ENCODE results near the gene TMEM266. TPM values are rescaled to one million over a fixed set of nuclear protein-coding genes. Genes with fewer than 3 reads are reported as not detected.

The TMEM266 gene
- total RNA-seq, 2 experiments from 2014 or later: not detected

- H3K4me1 Mint-ChIP-seq (ENCODE audit: low read depth): peaks cover 3% of the 10 kb centered on the region
- ATAC-seq: no peak
- no peaks in the 10 kb centered on the region for H3K27me3 Mint-ChIP-seq (ENCODE audit: low read depth)
- CTCF ChIA-PET: interaction anchor here (3.3 kb wide), 1 partner anchor 17 kb away, joined by 14 read pairs; no protein-coding TSS in a partner anchor
- no peaks in the 10 kb centered on the region for H3K36me3 Mint-ChIP-seq (ENCODE audit: low read depth)
- no peak overlapping the region for H3K27ac Mint-ChIP-seq
- H3K4me3 Mint-ChIP-seq: no peak overlapping the region
- no peaks in the 10 kb centered on the region for H3K9me3 Mint-ChIP-seq (ENCODE audit: insufficient read depth)
- no peak for DNase-seq
- POLR2A ChIA-PET: no interaction called here
These were observed 95.9 kb downstream of the TMEM266 start for GRCh38 chr15:76155731-76156130.

GRCh38 chr15:76158226-76158625 lies 98.4 kb downstream of the TMEM266 start:
- Mint-ChIP-seq H3K27ac (no peak overlapping the region), H3K4me1 (ENCODE audit: low read depth) (no peaks in the 10 kb centered on the region), H3K4me3 (no peak overlapping the region), H3K36me3 (ENCODE audit: low read depth) (no peaks in the 10 kb centered on the region), H3K9me3 (ENCODE audit: insufficient read depth) (no peaks in the 10 kb centered on the region), H3K27me3 (ENCODE audit: low read depth) (no peaks in the 10 kb centered on the region)
- ATAC-seq (no peak), DNase-seq (no peak)
- CTCF ChIA-PET: no interaction called here
- POLR2A ChIA-PET: interaction anchor here (1.7 kb wide), 1 partner anchor 8 kb away, joined by 3 read pairs; no protein-coding TSS in a partner anchor

- no peaks in the 10 kb centered on the region for H3K9me3 Mint-ChIP-seq (ENCODE audit: insufficient read depth)
- CTCF ChIA-PET: no interaction called here
- POLR2A ChIA-PET: interaction anchor here (1.7 kb wide), 1 partner anchor 9 kb away, joined by 3 read pairs; no protein-coding TSS in a partner anchor
- ATAC-seq: no peak
- H3K27ac Mint-ChIP-seq: no peak overlapping the region
- no peak overlapping the region for H3K4me3 Mint-ChIP-seq
- no peaks in the 10 kb centered on the region for H3K4me1 Mint-ChIP-seq (ENCODE audit: low read depth)
- H3K36me3 Mint-ChIP-seq (ENCODE audit: low read depth): no peaks in the 10 kb centered on the region
- no peaks in the 10 kb centered on the region for H3K27me3 Mint-ChIP-seq (ENCODE audit: low read depth)
- no peak for DNase-seq
These were observed 99.0 kb downstream of the TMEM266 start for GRCh38 chr15:76158815-76159214.

DNA sequence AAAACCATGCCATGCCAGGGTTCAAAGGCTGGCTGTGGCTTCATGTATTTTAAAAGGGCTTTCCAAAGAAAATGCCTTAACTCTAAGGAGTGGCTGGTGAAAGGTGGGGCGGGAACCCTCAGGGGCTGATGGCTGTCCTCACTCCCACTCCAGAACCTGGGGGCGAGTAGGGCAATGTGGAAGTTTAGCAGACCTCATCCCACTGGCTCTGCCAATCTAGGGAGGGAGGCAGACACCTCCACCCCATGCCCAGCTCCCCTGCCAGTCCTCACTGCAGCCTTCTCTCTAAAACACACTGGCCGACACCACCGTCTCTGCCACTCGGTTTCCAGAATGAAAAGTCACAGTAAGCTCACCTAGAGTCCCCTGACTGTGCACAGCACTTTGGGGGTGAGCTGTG lies 99.5 kb downstream of the TMEM266 start:
- no peak overlapping the region for H3K27ac Mint-ChIP-seq
- ChIA-PET CTCF (no interaction called here), POLR2A (interaction anchor here (1.7 kb wide), 1 partner anchor 9 kb away, joined by 3 read pairs; no protein-coding TSS in a partner anchor)
- ATAC-seq (no peak), DNase-seq (no peak)
- H3K4me1 Mint-ChIP-seq (ENCODE audit: low read depth): no peaks in the 10 kb centered on the region
- H3K9me3 Mint-ChIP-seq (ENCODE audit: insufficient read depth): no peaks in the 10 kb centered on the region
- H3K4me3 Mint-ChIP-seq: no peak overlapping the region
- H3K27me3 Mint-ChIP-seq (ENCODE audit: low read depth): no peaks in the 10 kb centered on the region
- H3K36me3 Mint-ChIP-seq (ENCODE audit: low read depth): no peaks in the 10 kb centered on the region

- Mint-ChIP-seq H3K4me3 (no peak overlapping the region), H3K27ac (no peak overlapping the region), H3K27me3 (ENCODE audit: low read depth) (no peaks in the 10 kb centered on the region), H3K4me1 (ENCODE audit: low read depth) (no peaks in the 10 kb centered on the region), H3K9me3 (ENCODE audit: insufficient read depth) (no peaks in the 10 kb centered on the region), H3K36me3 (ENCODE audit: low read depth) (no peaks in the 10 kb centered on the region)
- no peak for ATAC-seq
- ChIA-PET CTCF (no interaction called here), POLR2A (no interaction called here)
- DNase-seq: no peak
These were observed 100.8 kb downstream of the TMEM266 start for GRCh38 chr15:76160426-76161152.

DNA sequence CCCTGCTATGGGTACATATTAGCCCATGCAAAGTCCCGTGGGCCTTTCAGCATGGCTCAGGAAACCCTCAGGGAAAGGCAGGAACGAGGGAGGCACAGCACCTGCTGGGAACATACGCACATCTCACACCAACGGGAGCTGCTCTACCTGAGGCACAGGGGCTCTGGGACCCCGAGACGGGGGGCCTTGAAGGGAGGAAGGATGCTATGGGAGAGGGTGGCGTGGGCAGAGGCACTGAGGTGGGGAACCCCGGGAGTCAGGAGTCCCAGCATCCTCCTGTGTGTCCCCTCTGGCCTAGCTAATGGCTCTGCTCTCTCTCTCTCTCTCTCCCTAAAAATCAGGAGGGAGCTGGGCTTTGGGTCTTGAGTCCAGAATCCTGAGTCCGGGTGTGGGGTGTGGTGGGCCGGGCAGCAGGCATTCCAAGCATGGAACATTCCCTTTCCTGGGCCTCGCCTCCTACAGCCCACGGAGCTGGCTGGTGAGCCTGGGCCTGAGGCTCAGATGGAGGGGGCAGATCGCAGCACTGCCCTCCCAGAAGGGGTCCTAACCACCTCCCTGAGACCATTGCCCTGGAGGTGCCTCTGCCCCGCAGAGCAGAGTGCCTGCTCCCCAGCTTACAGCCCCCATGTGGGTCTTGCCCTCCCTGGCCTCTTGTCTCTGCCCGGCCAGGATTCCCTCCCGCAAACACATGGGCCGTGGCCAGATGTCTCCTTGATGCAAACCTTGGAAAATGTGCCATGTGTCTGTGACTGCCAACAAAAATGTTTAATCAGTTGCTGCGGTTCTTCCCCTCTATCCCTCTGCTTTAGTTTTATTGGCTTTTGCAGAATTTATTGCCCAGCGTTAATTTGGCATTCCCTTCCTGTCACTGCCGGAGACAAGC lies 101.6 kb downstream of the TMEM266 start:
- H3K27ac Mint-ChIP-seq: no peak overlapping the region

DNA sequence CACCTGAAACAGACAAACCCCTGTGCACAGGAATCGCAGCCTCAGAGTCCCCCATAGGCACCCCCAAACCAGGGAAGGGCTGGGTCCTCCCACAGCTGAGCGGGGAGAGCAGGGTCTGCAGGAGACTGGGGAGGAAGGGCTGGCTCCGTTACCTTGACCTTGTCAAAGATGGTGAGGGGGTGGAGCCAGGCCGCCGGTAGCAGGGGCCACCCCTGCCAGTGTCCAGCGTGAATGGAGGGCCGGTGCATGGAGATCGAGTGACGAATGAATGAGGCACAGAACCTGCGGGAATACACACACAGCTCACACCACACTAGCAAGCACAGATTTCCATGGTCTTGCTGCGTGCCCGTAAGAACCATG lies 102.2 kb downstream of the TMEM266 start:
- Mint-ChIP-seq H3K9me3 (ENCODE audit: insufficient read depth) (no peaks in the 10 kb centered on the region), H3K36me3 (ENCODE audit: low read depth) (no peaks in the 10 kb centered on the region), H3K27ac (no peak overlapping the region), H3K4me3 (no peak overlapping the region), H3K4me1 (ENCODE audit: low read depth) (no peaks in the 10 kb centered on the region), H3K27me3 (ENCODE audit: low read depth) (no peaks in the 10 kb centered on the region)
- ChIA-PET CTCF (no interaction called here), POLR2A (no interaction called here)
- no peak for DNase-seq
- no peak for ATAC-seq

More for the DNA sequence above, 101.6 kb downstream of the TMEM266 start:
- ATAC-seq (no peak), DNase-seq (no peak)
- Mint-ChIP-seq H3K27me3 (ENCODE audit: low read depth) (no peaks in the 10 kb centered on the region), H3K36me3 (ENCODE audit: low read depth) (no peaks in the 10 kb centered on the region), H3K4me1 (ENCODE audit: low read depth) (no peaks in the 10 kb centered on the region), H3K9me3 (ENCODE audit: insufficient read depth) (no peaks in the 10 kb centered on the region), H3K4me3 (no peak overlapping the region)
- POLR2A ChIA-PET: no interaction called here
- CTCF ChIA-PET: no interaction called here

DNA sequence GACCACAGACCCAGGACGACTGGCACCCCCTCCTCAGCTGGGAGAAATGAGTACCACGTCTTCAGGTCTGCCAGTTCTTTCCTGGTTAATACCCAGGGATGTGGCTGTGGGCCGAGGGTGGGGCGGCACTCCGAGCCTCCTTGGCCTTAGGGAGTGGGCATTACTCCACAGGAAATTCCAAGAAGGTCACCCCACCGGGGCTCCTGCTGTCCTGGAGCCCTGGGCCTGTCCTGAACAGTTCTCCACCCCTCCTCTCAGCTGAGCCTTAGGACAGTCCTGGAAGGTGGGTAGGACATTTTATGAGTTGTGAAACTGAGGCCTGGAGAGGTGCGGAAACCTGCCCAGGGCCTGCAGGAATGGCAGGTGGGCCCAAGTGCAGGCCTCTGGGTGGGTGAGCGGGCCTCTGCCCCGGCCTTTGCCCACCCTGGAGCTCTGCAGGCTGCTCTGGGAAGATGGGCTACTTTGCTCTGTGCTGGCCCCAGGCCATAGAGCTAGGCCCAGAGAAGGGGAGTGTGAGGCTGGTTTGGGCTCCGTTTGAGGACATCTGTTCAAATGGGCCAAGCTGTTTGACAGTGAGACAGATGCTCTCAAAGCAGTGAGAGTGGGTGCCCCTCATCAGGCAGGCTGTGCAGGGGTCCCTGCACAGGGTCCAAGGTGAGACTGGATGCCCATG lies 103.1 kb downstream of the TMEM266 start:
- Mint-ChIP-seq H3K9me3 (ENCODE audit: insufficient read depth) (no peaks in the 10 kb centered on the region), H3K27ac (no peak overlapping the region), H3K4me3 (no peak overlapping the region), H3K36me3 (ENCODE audit: low read depth) (no peaks in the 10 kb centered on the region), H3K27me3 (ENCODE audit: low read depth) (no peaks in the 10 kb centered on the region), H3K4me1 (ENCODE audit: low read depth) (no peaks in the 10 kb centered on the region)
- DNase-seq (no peak), ATAC-seq (no peak)
- POLR2A ChIA-PET: no interaction called here
- CTCF ChIA-PET: interaction anchor here (3.4 kb wide), 1 partner anchor 12 kb away, joined by 15 read pairs; no protein-coding TSS in a partner anchor

GRCh38 chr15:76163457-76164295 lies 103.9 kb downstream of the TMEM266 start:
- no peaks in the 10 kb centered on the region for H3K9me3 Mint-ChIP-seq (ENCODE audit: insufficient read depth)
- no peak overlapping the region for H3K4me3 Mint-ChIP-seq
- CTCF ChIA-PET: interaction anchor here (3.4 kb wide), 1 partner anchor 13 kb away, joined by 15 read pairs; no protein-coding TSS in a partner anchor
- H3K4me1 Mint-ChIP-seq (ENCODE audit: low read depth): no peaks in the 10 kb centered on the region
- no peaks in the 10 kb centered on the region for H3K36me3 Mint-ChIP-seq (ENCODE audit: low read depth)
- ATAC-seq: no peak
- no peaks in the 10 kb centered on the region for H3K27me3 Mint-ChIP-seq (ENCODE audit: low read depth)
- H3K27ac Mint-ChIP-seq: no peak overlapping the region
- POLR2A ChIA-PET: no interaction called here
- DNase-seq: no peak

GRCh38 chr15:76164602-76165001 lies 104.8 kb downstream of the TMEM266 start:
- Mint-ChIP-seq H3K9me3 (ENCODE audit: insufficient read depth) (no peaks in the 10 kb centered on the region), H3K36me3 (ENCODE audit: low read depth) (no peaks in the 10 kb centered on the region), H3K4me1 (ENCODE audit: low read depth) (no peaks in the 10 kb centered on the region), H3K4me3 (no peak overlapping the region), H3K27ac (no peak overlapping the region), H3K27me3 (ENCODE audit: low read depth) (no peaks in the 10 kb centered on the region)
- no peak for ATAC-seq
- CTCF ChIA-PET: interaction anchor here (3.4 kb wide), 1 partner anchor 13 kb away, joined by 15 read pairs; no protein-coding TSS in a partner anchor
- no peak for DNase-seq
- POLR2A ChIA-PET: no interaction called here

- POLR2A ChIA-PET: no interaction called here
- Mint-ChIP-seq H3K9me3 (ENCODE audit: insufficient read depth) (no peaks in the 10 kb centered on the region), H3K27me3 (ENCODE audit: low read depth) (no peaks in the 10 kb centered on the region), H3K4me3 (no peak overlapping the region), H3K36me3 (ENCODE audit: low read depth) (no peaks in the 10 kb centered on the region), H3K4me1 (ENCODE audit: low read depth) (no peaks in the 10 kb centered on the region), H3K27ac (no peak overlapping the region)
- CTCF ChIA-PET: interaction anchor here (3.4 kb wide), 1 partner anchor 15 kb away, joined by 15 read pairs; no protein-coding TSS in a partner anchor
- ATAC-seq (no peak), DNase-seq (no peak)
These were observed 106.2 kb downstream of the TMEM266 start for GRCh38 chr15:76165951-76166350.
